HEK293T (cell line): ENCODE results near the gene IL6R.

Experiments used
- ARNT ChIP-seq: fragments of 450-650 bp; IDR thresholded peaks from 2 replicates; pipeline ENCODE4 v1.6.1; 2017; ENCODE audit warnings: mild to moderate bottlenecking
- BHLHE40 ChIP-seq: fragments of 450-650 bp; IDR thresholded peaks from 2 replicates; pipeline ENCODE4 v1.6.1; 2016; ENCODE audit warnings: mild to moderate bottlenecking, moderate library complexity, borderline replicate concordance
- FOXA1 ChIP-seq: fragments of 450-650 bp; IDR thresholded peaks from 2 replicates; pipeline ENCODE4 v1.6.1; 2016; ENCODE audit warnings: mild to moderate bottlenecking
- FOXK2 ChIP-seq: fragments of 450-650 bp; IDR thresholded peaks from 2 replicates; pipeline ENCODE4 v1.6.1; 2016; ENCODE audit warnings: mild to moderate bottlenecking
- L3MBTL2 ChIP-seq: fragments of 450-650 bp; conservative IDR thresholded peaks from 2 replicates; pipeline ENCODE4 v1.6.1; 2016; ENCODE audit warnings: mild to moderate bottlenecking
- LEF1 ChIP-seq: fragments of 450-650 bp; IDR thresholded peaks from 2 replicates; pipeline ENCODE4 v1.6.1; 2017; ENCODE audit warnings: mild to moderate bottlenecking, borderline replicate concordance
- NFRKB ChIP-seq: fragments of 450-650 bp; IDR thresholded peaks from 2 replicates; pipeline ENCODE4 v1.6.1; 2016; ENCODE audit warnings: mild to moderate bottlenecking, moderate library complexity
- SP1 ChIP-seq: fragments of 450-650 bp; IDR thresholded peaks from 2 replicates; pipeline ENCODE4 v1.6.1; 2017
- SUZ12 ChIP-seq: fragments of 450-650 bp; IDR thresholded peaks from 2 replicates; pipeline ENCODE4 v1.6.1; 2016; ENCODE audit warnings: mild to moderate bottlenecking
- TARDBP ChIP-seq: fragments of 450-650 bp; IDR thresholded peaks from 2 replicates; pipeline ENCODE4 v1.6.1; 2016

GRCh38 chr1:154493276-154493675 is 88.1 kb downstream of the IL6R start:
- TF ChIP-seq NFRKB, result no peak
- TF ChIP-seq TARDBP, result no peak
- no peak for TF ChIP-seq SUZ12
- no peak for TF ChIP-seq L3MBTL2
- TF ChIP-seq ARNT, result no peak
- TF ChIP-seq FOXA1, result no peak
- TF ChIP-seq SP1, result no peak
- no peak for TF ChIP-seq FOXK2
- no peak for TF ChIP-seq LEF1
- TF ChIP-seq BHLHE40, result no peak
